Glutamatergic neuron (in vitro differentiated cells): ENCODE measurements around the gene ABHD15. TPM values are rescaled to one million over a fixed set of nuclear protein-coding genes. Genes with fewer than 3 reads are reported as not detected.

Experiments used
- DNase-seq: peaks from one replicate; pipeline ENCODE4 v3.0.0; 2022
- H3K27ac Mint-ChIP-seq: one replicate; pipeline ENCODE4 v1.8.0; 2020; ENCODE audit warnings: mild to moderate bottlenecking, mixed read lengths, inconsistent platforms; ENCODE audit not compliant: unreplicated experiment
- H3K27me3 Mint-ChIP-seq: one replicate; pipeline ENCODE4 v1.8.0; 2020; ENCODE audit warnings: mild to moderate bottlenecking, moderate library complexity, mixed read lengths, inconsistent platforms; ENCODE audit not compliant: unreplicated experiment
- H3K36me3 Mint-ChIP-seq: one replicate; pipeline ENCODE4 v1.8.0; 2020; ENCODE audit warnings: mild to moderate bottlenecking, mixed read lengths, inconsistent platforms; ENCODE audit not compliant: unreplicated experiment
- H3K4me1 Mint-ChIP-seq: one replicate; pipeline ENCODE4 v1.8.0; 2020; ENCODE audit warnings: mild to moderate bottlenecking, low read depth, mixed read lengths, inconsistent platforms; ENCODE audit not compliant: unreplicated experiment
- H3K4me3 Mint-ChIP-seq: one replicate; pipeline ENCODE4 v1.8.0; 2020; ENCODE audit warnings: mild to moderate bottlenecking, mixed read lengths, inconsistent platforms; ENCODE audit not compliant: unreplicated experiment
- H3K9me3 Mint-ChIP-seq: one replicate; pipeline ENCODE4 v1.8.0; 2020; ENCODE audit warnings: mild to moderate bottlenecking, moderate library complexity, mixed read lengths, inconsistent platforms; ENCODE audit not compliant: unreplicated experiment
- CTCF ChIP-seq: fragments of 200-600 bp; sonication (generic); IDR thresholded peaks from one replicate; pipeline ENCODE4 v1.5.0; 2021; ENCODE audit not compliant: partially characterized antibody, unreplicated experiment
- total RNA-seq: library from RNA; stranded (reverse); fragmentation: NEBNext Ultra II Directional; extraction: Animal tissue kit (Norgen Biotek cat#: 25700); gene quantifications from one replicate; pipeline ENCODE4 v1.2.1, GENCODE V29; 2021; ENCODE audit not compliant: unreplicated experiment

The ABHD15 gene
- total RNA-seq, 1 donor from 2014 or later = 2.5 TPM

DNA sequence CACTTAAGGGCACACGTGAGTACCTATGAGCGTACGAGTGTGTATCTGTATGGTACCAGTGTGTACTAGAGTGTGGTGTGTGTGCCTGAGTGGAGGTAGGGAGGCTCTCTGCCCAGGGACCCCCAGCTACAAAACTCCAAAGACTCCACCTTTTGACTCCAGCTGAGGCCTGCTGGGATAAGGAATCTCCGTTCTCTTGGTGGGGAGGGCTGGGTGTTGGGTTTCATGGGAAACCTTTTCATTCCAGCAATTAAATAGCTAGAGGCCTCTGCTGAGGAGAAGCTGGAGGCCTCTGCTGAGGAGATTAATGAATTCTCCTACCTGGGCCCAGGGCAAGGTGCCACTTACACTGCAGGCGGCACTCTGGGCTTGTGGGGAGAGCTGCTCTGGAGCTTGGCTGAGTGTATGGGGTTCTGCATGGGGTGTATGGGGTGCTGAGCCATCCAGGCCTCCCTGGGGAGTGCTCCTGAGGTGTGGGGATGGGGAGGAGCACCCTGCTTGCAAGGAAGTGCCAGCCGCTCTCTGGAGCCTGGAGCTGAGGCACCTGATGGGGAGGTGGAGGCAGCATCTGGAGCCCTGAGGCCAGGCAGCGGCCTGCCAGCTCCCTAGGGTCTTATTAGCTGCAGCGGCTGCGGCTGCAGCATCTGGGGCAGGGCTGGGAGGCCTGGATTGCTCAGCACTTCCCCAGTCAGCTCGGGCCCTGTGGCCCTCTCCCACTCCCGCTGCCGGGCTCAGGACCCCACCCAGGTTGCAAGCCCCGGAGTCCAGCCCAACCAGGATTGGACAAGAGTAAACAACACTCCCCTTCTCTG, 30.7 kb upstream of the ABHD15 start:
- peaks cover 23% of the 10 kb centered on the region for H3K4me1 Mint-ChIP-seq
- TF ChIP-seq CTCF = no peak
- H3K27ac Mint-ChIP-seq = no peak overlapping the region
- peaks cover 4% of the 10 kb centered on the region for H3K27me3 Mint-ChIP-seq
- no peaks in the 10 kb centered on the region for H3K36me3 Mint-ChIP-seq
- H3K4me3 Mint-ChIP-seq = peak overlapping the region; percentile 5
- no peak for DNase-seq
- H3K9me3 Mint-ChIP-seq = peaks cover 4% of the 10 kb centered on the region

DNA sequence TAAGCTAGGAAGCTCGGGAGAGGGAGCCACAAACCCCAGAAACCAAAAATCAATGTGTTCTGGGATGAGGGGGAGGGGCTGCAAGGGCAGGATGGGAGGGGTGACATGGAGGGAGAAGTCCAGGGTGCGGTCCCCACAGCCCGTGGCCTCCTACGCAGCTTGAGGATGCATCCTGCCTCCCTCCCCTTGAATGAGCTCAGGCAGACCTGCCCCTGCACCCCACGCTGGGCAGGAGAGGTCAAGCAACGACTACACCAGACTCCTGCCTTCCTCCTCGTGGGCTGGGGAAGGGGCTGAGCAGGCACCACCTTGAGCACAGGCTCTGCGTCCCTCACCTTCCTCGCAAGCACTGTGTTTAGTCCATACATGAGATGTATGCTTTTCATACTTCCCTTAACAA, 30.0 kb upstream of the ABHD15 start:
- peak; percentile 31 for DNase-seq
- TF ChIP-seq CTCF = no peak
- H3K4me1 Mint-ChIP-seq = peaks cover 31% of the 10 kb centered on the region
- no peaks in the 10 kb centered on the region for H3K36me3 Mint-ChIP-seq
- no peak overlapping the region for H3K27ac Mint-ChIP-seq
- H3K9me3 Mint-ChIP-seq = peaks cover 4% of the 10 kb centered on the region
- H3K27me3 Mint-ChIP-seq = peaks cover 8% of the 10 kb centered on the region
- H3K4me3 Mint-ChIP-seq = no peak overlapping the region

GRCh38 chr17:29595943-29596774, 29.3 kb upstream of the ABHD15 start:
- Mint-ChIP-seq H3K36me3 (no peaks in the 10 kb centered on the region), H3K4me1 (peaks cover 31% of the 10 kb centered on the region), H3K27ac (no peak overlapping the region), H3K4me3 (no peak overlapping the region), H3K9me3 (peaks cover 4% of the 10 kb centered on the region), H3K27me3 (peaks cover 10% of the 10 kb centered on the region)
- TF ChIP-seq CTCF = no peak
- DNase-seq = peak; percentile 14

- DNase-seq = no peak
- Mint-ChIP-seq H3K9me3 (peaks cover 2% of the 10 kb centered on the region), H3K4me1 (peaks cover 32% of the 10 kb centered on the region), H3K36me3 (no peaks in the 10 kb centered on the region), H3K27me3 (peaks cover 11% of the 10 kb centered on the region), H3K4me3 (peak overlapping the region; percentile 85), H3K27ac (no peak overlapping the region)
- no peak for TF ChIP-seq CTCF
Measured at GRCh38 chr17:29595107-29595942, 28.5 kb upstream of the ABHD15 start.
